MV-4-11 (cell line): Measurements from ENCODE around the gene ZNF768.
A peak's percentile ranks its signal among the peaks of the same experiment; 100 is the strongest.

Experiments used
- DNase-seq: peaks from one replicate; lab custom pipeline; 2025; lab: John Stamatoyannopoulos, UW

ZNF768 gene

GRCh38 chr16:30526137-30526822 is at the start of gene ZNF768:
ZNF768 (minus strand) TSS chr16:30526566; CDS start chr16:30526413, 153 bp downstream.
- no peak for DNase-seq

GRCh38 chr16:30574678-30575077 is 48.3 kb upstream of the ZNF768 start:
- no peak for DNase-seq

GRCh38 chr16:30571445-30572322 is 45.3 kb upstream of the ZNF768 start, which contains the start of gene ZNF688:
ZNF688 (minus strand) TSS chr16:30571714; CDS start chr16:30571629, 85 bp downstream.
- DNase-seq = peak; percentile 98

GRCh38 chr16:30570636-30571444 is 44.5 kb upstream of the ZNF768 start:
- no peak for DNase-seq

GRCh38 chr16:30569746-30570635 is 43.6 kb upstream of the ZNF768 start:
- no peak for DNase-seq

- no peak for DNase-seq
Measured at GRCh38 chr16:30569281-30569680, 42.9 kb upstream of the ZNF768 start.

GRCh38 chr16:30567991-30568638 is 41.7 kb upstream of the ZNF768 start:
- peak; percentile 97 for DNase-seq

GRCh38 chr16:30567160-30567990 is 41.0 kb upstream of the ZNF768 start:
- no peak for DNase-seq

- no peak for DNase-seq
Measured at GRCh38 chr16:30566531-30566930, 40.2 kb upstream of the ZNF768 start.

GRCh38 chr16:30565984-30566383 is 39.6 kb upstream of the ZNF768 start:
- no peak for DNase-seq

- no peak for DNase-seq
Measured at GRCh38 chr16:30565526-30565925, 39.2 kb upstream of the ZNF768 start.

- no peak for DNase-seq
Measured at GRCh38 chr16:30562021-30562420, 35.7 kb upstream of the ZNF768 start.

- DNase-seq = no peak
Measured at GRCh38 chr16:30561089-30561816, 34.9 kb upstream of the ZNF768 start.

- peak; percentile 69 for DNase-seq
Measured at GRCh38 chr16:30559690-30560089, 33.3 kb upstream of the ZNF768 start.

- no peak for DNase-seq
Measured at GRCh38 chr16:30558789-30559377, 32.5 kb upstream of the ZNF768 start.

- DNase-seq = peak; percentile 97
Measured at GRCh38 chr16:30557957-30558788, 31.8 kb upstream of the ZNF768 start, which contains the start of gene ZNF764. ZNF764 (minus strand) TSS chr16:30558374; CDS start chr16:30558182, 192 bp downstream.

GRCh38 chr16:30557707-30557956 is 31.3 kb upstream of the ZNF768 start:
- no peak for DNase-seq

- DNase-seq = no peak
Measured at GRCh38 chr16:30556125-30556473, 29.7 kb upstream of the ZNF768 start.
